MV-4-11 (cell line): ENCODE results near the gene GM2A.

Experiments
- DNase-seq: peaks from one replicate; lab custom pipeline; 2025; lab: John Stamatoyannopoulos, UW

Gene GM2A

DNA sequence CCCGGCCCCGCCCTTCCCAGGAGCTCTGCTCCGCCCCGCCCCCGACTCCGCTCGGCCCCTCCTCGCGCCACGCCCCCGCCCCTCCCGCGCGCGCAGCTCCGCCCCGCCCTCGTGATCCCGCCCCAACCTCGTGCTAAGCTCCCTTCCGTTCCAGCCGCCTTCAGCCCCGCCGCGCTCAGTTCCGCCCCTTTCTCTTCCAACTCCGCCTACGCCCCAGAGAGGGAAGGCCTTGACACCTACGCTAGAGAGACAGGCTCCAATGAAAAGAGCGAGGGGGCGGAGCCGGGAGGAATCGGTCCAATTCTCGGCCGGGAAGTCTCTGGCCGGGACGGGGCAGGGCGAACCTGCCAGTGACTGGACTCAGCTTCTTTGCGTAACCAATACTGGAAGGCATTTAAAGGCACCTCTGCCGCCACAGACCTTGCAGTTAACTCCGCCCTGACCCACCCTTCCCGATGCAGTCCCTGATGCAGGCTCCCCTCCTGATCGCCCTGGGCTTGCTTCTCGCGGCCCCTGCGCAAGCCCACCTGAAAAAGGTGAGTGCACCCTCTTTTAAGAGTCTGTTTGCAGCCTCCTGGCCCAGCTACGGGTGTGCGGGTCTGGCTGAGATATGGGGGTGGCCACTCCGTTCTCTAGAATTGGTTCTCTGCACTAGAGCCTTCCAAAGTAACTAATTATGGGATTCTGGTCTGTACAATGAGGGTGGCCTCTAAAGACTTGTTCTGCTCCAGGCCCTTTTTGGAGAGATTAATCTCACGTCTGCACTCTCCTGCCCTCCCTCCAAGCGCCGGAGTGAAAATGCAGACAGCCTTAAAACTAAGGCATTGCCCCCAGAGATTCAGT, at the start of gene GM2A:
TSS of gene GM2A (plus strand) at position 424 of the 843 bp plus-strand sequence. CDS start at position 456, 32 bp downstream.
- DNase-seq = peak; percentile 100

DNA sequence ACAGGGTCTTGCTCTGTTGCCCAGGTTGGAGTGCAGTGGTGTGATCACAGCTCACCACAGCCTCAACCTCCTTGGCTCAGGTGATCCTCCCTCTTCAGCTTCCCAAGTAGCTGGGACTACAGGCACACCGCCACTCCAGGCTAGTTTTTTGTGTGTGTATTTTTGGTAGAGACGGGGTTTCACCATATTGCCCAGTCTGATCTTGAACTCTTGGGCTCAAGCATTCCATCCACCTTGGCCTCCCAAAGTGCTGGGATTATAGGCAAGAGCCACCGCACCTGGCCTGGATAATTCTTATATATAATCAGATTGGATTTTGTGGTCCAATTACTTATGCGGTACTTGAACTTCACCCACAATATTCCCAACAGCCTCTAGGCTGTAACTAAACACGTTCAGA, 48.9 kb upstream of the GM2A start:
- DNase-seq = no peak

- no peak for DNase-seq
These were observed 47.6 kb upstream of the GM2A start for GRCh38 chr5:151205411-151205810.

- DNase-seq = no peak
These were observed 44.5 kb upstream of the GM2A start for GRCh38 chr5:151208481-151208914.

GRCh38 chr5:151212406-151212798, 40.6 kb upstream of the GM2A start:
- no peak for DNase-seq

DNA sequence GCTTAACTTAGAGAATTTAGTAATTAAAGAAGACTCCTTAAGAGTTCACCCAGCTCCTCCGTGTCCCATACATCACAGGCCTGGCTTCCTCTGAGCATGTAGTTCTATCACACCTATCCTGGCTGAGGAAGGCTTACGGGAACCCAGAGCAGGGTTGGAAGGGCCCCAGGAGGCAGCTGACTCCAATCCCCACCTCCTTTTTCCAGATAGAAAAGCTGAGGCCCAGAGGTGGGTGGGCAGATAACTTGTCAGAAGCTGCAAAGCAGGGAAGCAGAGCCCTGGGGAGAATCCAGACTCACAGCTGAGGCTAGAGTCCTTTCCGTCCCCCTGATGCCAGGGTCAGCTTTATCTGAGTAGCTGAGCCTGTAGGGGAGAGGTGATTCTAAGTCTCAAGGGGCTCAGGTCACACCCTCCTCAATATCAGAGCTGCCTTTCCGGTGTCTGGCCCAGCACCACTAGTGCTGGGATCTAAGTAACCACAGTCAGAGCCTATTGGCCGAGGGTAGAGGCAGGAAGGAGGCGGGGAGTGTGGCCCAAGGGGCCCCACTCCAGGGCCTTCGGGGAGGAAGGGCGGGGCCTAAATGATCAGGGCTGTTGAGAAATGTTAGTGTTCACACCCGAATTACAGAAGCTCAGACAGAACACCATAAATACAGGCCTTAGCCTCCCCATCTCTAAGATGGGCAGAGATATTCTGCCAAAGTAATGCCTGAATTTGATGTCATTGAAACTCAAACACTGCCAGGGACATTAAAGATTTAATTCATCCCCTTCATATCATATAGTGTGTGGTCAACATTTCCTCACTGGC, 39.0 kb upstream of the GM2A start:
- peak; percentile 98 for DNase-seq

- DNase-seq = peak; percentile 88
These were observed 38.1 kb upstream of the GM2A start for GRCh38 chr5:151214614-151215545.

- no peak for DNase-seq
These were observed 37.5 kb upstream of the GM2A start for GRCh38 chr5:151215546-151215880.

DNA sequence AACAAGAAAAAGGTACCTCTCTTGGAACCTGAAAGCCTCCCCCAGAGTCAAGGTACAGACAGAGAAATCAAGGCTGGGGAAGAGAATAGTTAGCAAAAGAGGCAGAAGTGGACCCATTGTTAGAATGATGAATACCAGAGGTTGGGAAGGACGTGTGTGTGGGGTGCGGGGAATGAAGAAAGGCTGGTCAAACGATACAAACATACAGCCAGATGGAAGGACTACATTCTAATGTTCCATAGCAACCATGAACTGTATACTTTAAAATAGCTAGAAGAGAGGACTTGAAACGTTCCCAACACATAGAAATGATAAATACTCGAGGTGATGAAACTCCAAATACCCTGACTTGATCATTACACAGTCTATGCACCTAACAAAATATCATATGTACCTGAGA, 36.2 kb upstream of the GM2A start:
- DNase-seq = no peak

DNA sequence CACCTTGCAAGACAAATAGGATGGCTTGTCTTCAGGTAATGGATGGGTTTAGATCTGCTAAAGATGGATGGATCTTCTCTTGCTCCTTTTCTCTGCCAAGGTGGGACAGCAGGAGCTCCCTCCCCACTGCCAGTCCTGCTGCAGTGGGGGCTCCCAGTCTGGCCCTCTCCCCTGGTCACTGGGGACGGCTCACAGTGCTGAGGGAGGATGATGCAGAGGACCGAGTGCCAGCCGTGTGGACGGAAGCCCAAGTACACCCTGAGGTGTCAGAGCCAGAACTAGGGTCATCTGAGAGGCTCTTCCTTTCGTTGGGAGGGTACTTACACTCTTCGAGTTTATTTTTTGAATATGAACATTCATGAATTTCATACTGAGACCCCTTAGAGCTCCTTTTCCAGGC, 34.8 kb upstream of the GM2A start:
- DNase-seq = no peak

- no peak for DNase-seq
These were observed 33.8 kb upstream of the GM2A start for GRCh38 chr5:151219138-151219537.

GRCh38 chr5:151219789-151220188, 33.2 kb upstream of the GM2A start:
- DNase-seq = no peak

DNA sequence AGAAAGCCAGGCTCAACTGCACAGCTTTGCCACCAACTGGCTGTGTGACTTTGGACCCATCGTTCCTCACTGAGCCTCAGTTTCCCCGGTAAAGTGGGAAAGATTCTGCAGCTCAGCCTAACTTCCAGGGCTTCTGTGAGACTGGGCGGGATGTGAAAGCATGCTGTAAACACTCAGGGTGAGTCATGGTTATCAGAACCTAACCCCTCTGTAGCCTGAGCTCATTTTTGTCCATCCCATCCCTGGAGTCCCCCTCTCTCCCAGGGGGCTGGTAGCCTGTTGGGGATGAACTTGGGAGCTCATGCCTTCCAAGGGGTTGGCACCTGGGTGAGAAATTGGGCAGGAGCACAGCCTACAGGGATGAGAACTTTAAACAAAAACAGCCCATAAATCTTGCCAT, 31.4 kb upstream of the GM2A start:
- DNase-seq = no peak

DNA sequence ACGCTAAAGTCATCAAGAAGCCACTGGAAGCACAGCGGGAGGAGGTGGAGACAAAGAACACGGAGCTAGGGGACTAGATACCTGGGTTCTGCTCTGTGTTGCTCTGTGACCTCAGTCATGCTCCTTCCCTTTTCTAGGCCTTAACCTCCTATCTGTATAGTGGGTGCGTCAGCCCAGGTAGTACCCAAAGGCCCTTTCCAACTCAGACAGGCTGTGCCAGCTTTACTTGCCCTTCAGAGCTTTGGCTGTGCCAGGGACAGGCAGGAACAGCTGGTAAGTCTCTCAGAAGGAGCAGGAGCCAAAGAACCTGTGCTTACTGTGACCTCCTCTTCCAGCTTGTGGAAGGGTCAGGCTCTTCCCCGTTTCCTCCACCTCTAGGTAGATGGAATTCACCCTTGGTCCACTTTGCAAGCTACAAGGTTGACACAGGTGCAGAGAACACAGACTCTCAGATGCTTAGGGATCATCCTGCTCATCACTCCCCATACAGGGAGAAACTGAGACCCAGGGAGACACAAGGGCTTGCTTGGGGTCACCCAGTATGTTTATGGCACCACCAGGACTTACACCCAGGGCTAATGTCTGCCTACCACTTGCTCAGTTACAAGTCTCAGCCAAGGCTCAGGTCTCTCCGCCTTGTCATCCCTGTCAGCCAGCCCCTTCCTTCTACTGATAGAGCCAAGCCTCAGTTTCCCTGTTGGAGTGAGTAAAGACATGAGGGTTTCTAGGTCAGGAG, 30.8 kb upstream of the GM2A start:
- DNase-seq = no peak

GRCh38 chr5:151222790-151223446, 30.1 kb upstream of the GM2A start:
- DNase-seq = no peak

GRCh38 chr5:151223447-151224264, 29.3 kb upstream of the GM2A start, which contains the start of gene CCDC69:
Gene CCDC69, minus strand, starts transcription at chr5:151224092. Its CDS starts 122 bp downstream, at chr5:151223970.
- peak; percentile 45 for DNase-seq

DNA sequence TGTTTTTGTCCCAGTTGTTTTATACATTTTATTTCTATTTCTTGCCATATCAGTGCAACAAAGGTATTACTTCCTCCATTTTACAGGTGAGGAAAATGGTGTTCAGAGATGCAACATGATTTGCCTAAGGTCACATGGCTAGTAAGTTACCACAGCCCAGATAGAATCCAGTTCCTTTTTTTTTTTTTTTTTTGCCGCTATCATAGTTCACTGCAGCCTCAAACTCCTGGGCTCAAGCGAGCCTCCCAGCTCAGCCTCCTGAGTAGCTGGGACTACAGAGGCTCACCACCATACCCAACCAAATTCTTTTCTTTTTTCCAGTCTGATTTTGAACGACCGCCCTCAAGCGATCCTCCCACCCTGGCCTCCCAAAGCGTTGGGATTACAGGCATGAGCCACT, 28.6 kb upstream of the GM2A start:
- peak; percentile 47 for DNase-seq

DNA sequence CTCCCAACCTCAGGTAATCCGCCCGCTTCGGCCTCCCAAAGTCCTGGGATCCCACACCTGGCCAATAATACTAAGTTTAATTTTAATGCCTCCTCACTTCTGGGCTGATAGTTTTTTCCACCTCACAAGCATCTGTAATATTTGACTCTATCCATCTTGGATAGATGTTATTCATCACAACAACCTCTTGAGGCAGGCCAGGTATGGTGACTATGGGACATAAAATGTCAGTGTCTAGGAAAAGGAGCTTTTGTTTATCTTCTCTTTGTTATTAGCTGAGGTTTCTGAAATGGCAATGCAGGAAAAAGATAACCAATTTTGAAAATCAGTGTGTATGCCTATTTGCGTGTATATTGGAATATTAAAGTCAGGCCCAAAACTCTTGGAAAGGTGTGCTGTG, 27.9 kb upstream of the GM2A start:
- DNase-seq = no peak

DNA sequence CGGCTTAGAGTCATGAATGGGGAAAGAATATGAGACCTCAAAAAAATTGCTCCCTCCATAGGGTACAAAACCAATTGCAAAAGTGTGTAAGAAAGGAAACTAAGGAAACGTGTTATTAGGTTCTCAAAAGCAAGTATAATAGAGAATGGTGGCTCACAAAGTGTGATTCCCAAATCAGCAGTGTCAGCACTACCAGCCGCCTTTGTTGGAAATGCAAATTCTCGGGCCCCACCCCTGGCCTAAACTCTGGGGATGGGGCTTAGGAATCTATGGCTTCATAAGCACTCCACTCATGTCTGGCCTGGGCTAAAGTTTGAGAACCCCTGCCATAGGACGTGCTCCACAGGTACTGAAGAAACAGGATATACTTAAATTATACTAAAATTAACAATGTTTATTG, 27.5 kb upstream of the GM2A start:
- no peak for DNase-seq

DNA sequence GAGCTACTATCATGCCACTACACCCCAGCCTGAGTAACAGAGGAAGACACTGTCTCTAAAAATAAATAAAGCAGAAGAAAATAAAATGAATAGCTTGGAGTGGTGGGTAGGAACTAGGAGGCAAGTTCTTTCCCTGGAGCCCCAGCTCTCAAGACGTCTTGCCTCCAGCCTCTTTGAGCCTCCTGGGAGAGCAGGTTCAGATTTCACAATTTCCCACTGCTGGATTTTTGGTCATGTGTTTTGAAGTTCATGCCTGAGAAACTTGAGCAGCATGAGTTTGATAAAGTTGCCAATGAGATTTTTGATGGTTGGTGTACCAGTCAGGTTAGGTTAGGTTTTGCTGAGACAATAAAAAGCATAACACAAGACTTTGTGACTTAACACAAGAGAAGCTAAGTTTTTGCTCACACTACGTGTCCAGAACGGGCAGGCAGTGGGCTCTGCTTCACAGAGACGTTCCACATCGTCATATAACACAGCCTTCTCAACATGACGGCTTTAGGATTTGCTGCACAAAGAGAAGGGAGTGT, 25.0 kb upstream of the GM2A start:
- no peak for DNase-seq
